GM10847 (cell line): ENCODE results near the gene FOXD1.

Source experiments
- POLR2A ChIP-seq: IDR thresholded peaks from 2 replicates; pipeline ENCODE4 v1.6.1; 2011; ENCODE audit not compliant: insufficient read length; ENCODE audit errors: extremely low read depth

FOXD1 gene

GRCh38 chr5:73417303-73418034 lies 31.1 kb downstream of the FOXD1 start:
- TF ChIP-seq POLR2A, result no peak

- no peak for TF ChIP-seq POLR2A
Observed at GRCh38 chr5:73415617-73416016, 33.0 kb downstream of the FOXD1 start.

- TF ChIP-seq POLR2A, result no peak
Observed at GRCh38 chr5:73415171-73415570, 33.4 kb downstream of the FOXD1 start.

GRCh38 chr5:73412597-73412988 lies 36.0 kb downstream of the FOXD1 start:
- TF ChIP-seq POLR2A, result no peak

- no peak for TF ChIP-seq POLR2A
Observed at GRCh38 chr5:73411936-73412596, 36.5 kb downstream of the FOXD1 start.

GRCh38 chr5:73405691-73406090 lies 42.9 kb downstream of the FOXD1 start:
- no peak for TF ChIP-seq POLR2A

- no peak for TF ChIP-seq POLR2A
Observed at GRCh38 chr5:73399775-73400174, 48.8 kb downstream of the FOXD1 start.
